ENCODE results near the gene DHX40. TPM values are rescaled to one million over a fixed set of nuclear protein-coding genes. Genes with fewer than 3 reads are reported as not detected.
"Not testable (repeated sequence)": the region's sequence is repeated elsewhere in the genome, so short reads cannot be mapped to it uniquely, and the experiment has no call there.

The DHX40 gene
- total RNA-seq, 1 experiment from 2014 or later: 50.9 TPM

GRCh38 chr17:59643159-59644140 lies 78.0 kb downstream of the DHX40 start:
- Histone ChIP-seq H3K4me3 (no peak overlapping the region), H3K9me3 (replicated peaks) (no peaks in the 10 kb centered on the region), H3K36me3 (peaks cover 72% of the 10 kb centered on the region), H3K4me1 (replicated peaks) (no peaks in the 10 kb centered on the region), H3K27ac (no peak overlapping the region), H3K27me3 (replicated peaks) (no peaks in the 10 kb centered on the region)
- no peak for DNase-seq (ENCODE audit: low read depth in 1 of 2, low spot score in 2 of 2)

- H3K4me1 ChIP-seq (replicated peaks): peaks cover 17% of the 10 kb centered on the region
- H3K27ac ChIP-seq: no peak overlapping the region
- H3K36me3 ChIP-seq: peaks cover 90% of the 10 kb centered on the region
Observed at GRCh38 chr17:59647288-59647687, 81.9 kb downstream of the DHX40 start.

GRCh38 chr17:59649886-59650285 lies 84.5 kb downstream of the DHX40 start:
- Histone ChIP-seq H3K27me3 (replicated peaks) (no peaks in the 10 kb centered on the region), H3K4me1 (replicated peaks) (peaks cover 17% of the 10 kb centered on the region), H3K4me3 (no peak overlapping the region), H3K9me3 (replicated peaks) (0 out of 2 replicates have a peak, but pooled peaks cover 8% of the 10 kb centered on the region), H3K27ac (no peak overlapping the region), H3K36me3 (peaks cover 97% of the 10 kb centered on the region)
- no peak for DNase-seq (ENCODE audit: low read depth in 1 of 2, low spot score in 2 of 2)

More at GRCh38 chr17:59647288-59647687, 81.9 kb downstream of the DHX40 start:
- Histone ChIP-seq H3K4me3 (no peak overlapping the region), H3K27me3 (replicated peaks) (no peaks in the 10 kb centered on the region), H3K9me3 (replicated peaks) (0 out of 2 replicates have a peak, but pooled peaks cover 5% of the 10 kb centered on the region)
- DNase-seq (ENCODE audit: low read depth in 1 of 2, low spot score in 2 of 2): no peak

GRCh38 chr17:59650642-59651041 lies 85.2 kb downstream of the DHX40 start:
- no peak for DNase-seq (ENCODE audit: low read depth in 1 of 2, low spot score in 2 of 2)
- Histone ChIP-seq H3K27ac (no peak overlapping the region), H3K36me3 (peaks cover 97% of the 10 kb centered on the region)

GRCh38 chr17:59651346-59651745 lies 85.9 kb downstream of the DHX40 start:
- H3K4me1 ChIP-seq (replicated peaks): peaks cover 17% of the 10 kb centered on the region
- peak in 1 of 2 experiments; percentile 43 for DNase-seq (ENCODE audit: low read depth in 1 of 2, low spot score in 2 of 2)
- no peak overlapping the region for H3K4me3 ChIP-seq
- H3K27me3 ChIP-seq (replicated peaks): no peaks in the 10 kb centered on the region
- H3K27ac ChIP-seq: no peak overlapping the region
- H3K9me3 ChIP-seq (replicated peaks): 0 out of 2 replicates have a peak, but pooled peaks cover 8% of the 10 kb centered on the region
- peaks cover 97% of the 10 kb centered on the region for H3K36me3 ChIP-seq

More at GRCh38 chr17:59650642-59651041, 85.2 kb downstream of the DHX40 start:
- Histone ChIP-seq H3K27me3 (replicated peaks) (no peaks in the 10 kb centered on the region), H3K4me3 (no peak overlapping the region), H3K4me1 (replicated peaks) (peaks cover 17% of the 10 kb centered on the region), H3K9me3 (replicated peaks) (0 out of 2 replicates have a peak, but pooled peaks cover 8% of the 10 kb centered on the region)

- no peak overlapping the region for H3K4me3 ChIP-seq
- H3K36me3 ChIP-seq: peaks cover 95% of the 10 kb centered on the region
- 0 out of 2 replicates have a peak, but pooled peaks cover 8% of the 10 kb centered on the region for H3K9me3 ChIP-seq (replicated peaks)
- H3K27me3 ChIP-seq (replicated peaks): no peaks in the 10 kb centered on the region
- peaks cover 17% of the 10 kb centered on the region for H3K4me1 ChIP-seq (replicated peaks)
- H3K27ac ChIP-seq: no peak overlapping the region
- no peak for DNase-seq (ENCODE audit: low read depth in 1 of 2, low spot score in 2 of 2)
Observed at GRCh38 chr17:59652119-59652518, 86.7 kb downstream of the DHX40 start.

GRCh38 chr17:59656624-59657023 lies 91.2 kb downstream of the DHX40 start:
- H3K27me3 ChIP-seq (replicated peaks); DNase-seq (ENCODE audit: low read depth in 1 of 2, low spot score in 2 of 2): not testable (repeated sequence)
- peaks cover 92% of the 10 kb centered on the region for H3K36me3 ChIP-seq

More at GRCh38 chr17:59656624-59657023, 91.2 kb downstream of the DHX40 start:
- H3K4me3 ChIP-seq; H3K27ac ChIP-seq; H3K4me1 ChIP-seq (replicated peaks); H3K9me3 ChIP-seq (replicated peaks): not testable (repeated sequence)

Other genes starting within 250 kb of the DHX40 start
- gene YPEL2, start 234.0 kb upstream of the DHX40 start, total RNA-seq (2014; rRNA removed; shearing (Covaris generic)): 4.2 and 4.4 TPM in 2 replicates
- 515 and 555 TPM in 2 replicates for gene CLTC, start 54.3 kb downstream of the DHX40 start, total RNA-seq (2014; rRNA removed; shearing (Covaris generic))
- gene PTRH2, start 141.8 kb downstream of the DHX40 start, total RNA-seq (2014; rRNA removed; shearing (Covaris generic)): 40.5 and 45.3 TPM in 2 replicates
- gene VMP1, start 142.0 kb downstream of the DHX40 start, total RNA-seq (2014; rRNA removed; shearing (Covaris generic)): 203 and 228 TPM in 2 replicates